HG03354 (cell line): ENCODE results near the gene YPEL1.
"Not testable (repeated sequence)": the region's sequence is repeated elsewhere in the genome, so short reads cannot be mapped to it uniquely, and the experiment has no call there.

Experiments used
- ATAC-seq: cut with Tn5 transposase; IDR thresholded peaks from one replicate; pipeline ENCODE4 v1.9.1; 2021; ENCODE audit warnings: mild to moderate bottlenecking; ENCODE audit not compliant: unreplicated experiment, poor library complexity, severe bottlenecking

The YPEL1 gene

DNA sequence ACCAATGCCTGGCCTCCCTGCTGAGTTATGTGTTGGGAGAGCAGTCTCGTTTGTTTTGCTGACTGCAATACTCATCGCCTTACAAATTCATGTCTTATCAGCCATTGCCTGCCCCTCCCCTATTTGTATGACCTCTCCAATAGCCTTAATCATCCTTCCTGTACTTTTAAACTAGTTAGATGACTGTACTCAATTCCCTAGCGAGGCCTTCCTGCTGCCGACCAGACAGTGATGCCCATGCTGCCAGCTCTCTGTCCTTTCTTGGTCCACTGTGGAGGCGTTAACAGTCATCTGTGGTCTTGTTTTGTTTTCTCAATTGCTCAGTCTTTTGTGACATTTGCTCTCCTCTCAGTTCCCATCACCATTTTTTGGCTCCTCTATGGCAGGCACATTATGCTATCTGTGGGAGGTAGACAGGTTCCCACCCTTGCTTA is 20.3 kb upstream of the YPEL1 start:
- no peak for ATAC-seq

DNA sequence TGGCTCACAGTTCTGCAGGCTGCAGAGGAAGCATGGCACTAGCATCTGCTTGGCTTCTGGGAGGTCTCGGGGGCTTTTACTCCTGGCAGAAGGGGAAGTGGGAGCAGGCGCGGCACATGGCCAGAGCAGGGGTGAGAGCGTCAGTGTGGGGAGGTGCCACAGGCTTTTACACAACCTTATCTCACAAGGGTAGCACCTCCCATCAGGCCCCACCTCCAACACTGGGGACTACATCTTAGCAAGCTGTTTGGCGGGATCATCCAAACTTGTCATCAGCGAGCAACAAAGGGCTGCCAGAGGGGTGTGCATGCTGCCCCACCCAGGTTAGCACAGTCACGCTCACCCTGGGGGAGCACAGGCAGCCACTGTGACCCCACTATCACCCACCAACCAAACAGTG is 18.9 kb upstream of the YPEL1 start:
- no peak for ATAC-seq

DNA sequence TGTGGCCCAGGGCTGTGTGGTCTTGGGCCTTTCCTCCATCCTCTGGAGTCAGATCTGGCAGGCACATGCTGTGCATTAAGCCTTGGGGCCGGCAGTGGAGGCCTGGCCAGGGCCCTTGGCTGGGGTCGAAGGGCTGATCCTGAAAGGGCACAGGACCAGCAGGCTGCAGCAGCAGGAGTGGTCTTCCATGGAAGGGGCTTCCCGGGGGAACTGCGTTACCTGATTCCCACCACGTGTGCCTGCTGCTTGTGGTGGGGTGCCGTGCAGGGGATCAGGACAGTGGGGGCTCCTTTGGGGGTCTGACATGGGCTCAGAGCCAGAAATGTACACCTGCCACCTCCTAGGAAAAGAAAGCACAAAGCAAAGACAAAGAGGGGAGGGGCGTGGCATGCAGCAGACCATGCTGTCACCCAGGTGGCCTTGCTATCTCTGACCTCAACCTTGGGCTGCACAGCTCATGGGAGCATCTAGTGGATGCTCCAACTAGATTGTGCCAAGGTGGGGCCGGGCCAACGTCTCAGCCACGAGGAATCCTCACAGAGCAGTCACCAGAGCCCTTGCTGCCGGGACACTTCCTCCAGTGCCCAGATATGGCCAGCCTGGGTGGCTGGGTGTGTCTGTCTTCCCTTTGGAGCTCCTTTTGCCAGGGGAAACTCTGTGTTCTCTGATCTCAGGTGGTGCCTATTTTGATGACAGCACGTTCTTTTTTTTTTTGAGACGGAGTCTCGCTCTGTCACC is 17.9 kb upstream of the YPEL1 start:
- ATAC-seq, result no peak

DNA sequence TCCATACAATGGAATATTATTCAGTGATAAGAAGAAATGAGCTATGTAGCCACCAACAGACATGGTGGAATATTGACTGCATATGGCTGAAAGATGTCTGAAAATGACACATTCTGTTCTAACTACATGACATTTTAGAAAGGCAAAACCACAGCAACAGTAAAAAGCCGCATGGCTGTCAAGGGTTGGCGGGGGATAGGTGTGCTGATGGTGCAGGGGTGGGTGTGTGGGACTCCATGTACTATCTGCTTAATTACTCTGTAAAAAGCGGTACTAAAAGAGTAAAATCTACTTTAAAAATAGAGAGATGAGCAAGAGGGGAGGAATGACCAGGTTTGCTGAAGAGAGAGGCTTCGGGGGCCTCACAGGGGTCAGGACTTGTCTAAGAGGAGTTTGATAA is 16.7 kb upstream of the YPEL1 start:
- no peak for ATAC-seq

DNA sequence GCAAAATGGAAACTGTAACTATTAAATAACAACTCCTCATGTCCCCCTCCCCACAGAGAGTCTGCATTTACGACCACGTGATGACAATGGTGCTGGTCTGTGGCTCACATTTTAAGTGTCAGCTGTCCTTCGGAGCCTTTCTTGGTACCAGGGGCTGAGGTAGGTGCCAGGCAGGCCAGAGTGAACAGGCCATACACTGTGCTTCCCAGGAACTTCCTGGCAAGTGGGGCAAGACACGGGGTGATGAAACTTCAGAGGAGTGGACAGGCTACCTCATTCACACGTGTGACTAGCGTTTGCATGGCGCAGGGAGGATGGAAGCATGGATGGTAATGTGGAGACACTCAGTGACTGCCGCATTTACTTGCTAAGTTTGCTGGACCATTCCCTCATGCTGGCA is 10.4 kb upstream of the YPEL1 start:
- ATAC-seq, result no peak

DNA sequence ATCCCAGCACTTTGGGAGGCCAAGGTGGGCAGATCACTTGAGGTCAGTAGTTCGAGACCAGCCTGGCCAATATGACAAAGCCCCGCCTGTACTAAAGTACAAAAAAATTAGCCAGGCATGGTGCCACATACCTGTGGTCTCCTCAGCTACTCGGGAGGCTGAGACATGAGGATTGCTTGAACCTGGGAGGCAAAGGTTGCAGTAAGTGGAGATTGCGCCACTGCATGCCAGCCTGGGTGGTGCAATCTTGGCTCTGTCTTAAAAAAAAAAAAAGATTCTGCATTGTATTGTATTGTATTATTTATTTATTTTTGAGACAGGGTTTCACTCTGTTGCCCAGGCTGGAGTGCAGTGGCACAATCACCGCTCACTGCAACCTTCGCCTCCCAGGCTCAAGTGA is 9.3 kb upstream of the YPEL1 start:
- not testable (repeated sequence) for ATAC-seq

DNA sequence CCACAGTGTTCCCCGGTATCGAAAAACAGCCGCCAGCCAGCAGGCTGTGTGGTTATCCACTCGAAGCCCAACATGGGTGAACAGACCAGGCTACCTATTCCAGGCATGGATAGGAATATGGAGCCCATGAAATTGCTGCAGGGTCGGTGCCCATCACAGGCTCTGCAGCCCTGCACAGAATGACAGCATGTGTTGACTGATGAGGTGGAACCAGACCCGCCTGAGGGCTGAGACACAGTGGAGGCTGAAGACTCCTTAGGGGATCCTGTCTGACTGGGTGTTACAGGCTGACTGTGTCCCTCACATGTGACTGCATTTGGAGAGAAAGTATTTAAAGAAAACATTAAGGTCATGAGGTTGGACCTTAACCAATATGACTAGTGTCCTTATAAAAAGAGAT is 6.2 kb upstream of the YPEL1 start:
- no peak for ATAC-seq

DNA sequence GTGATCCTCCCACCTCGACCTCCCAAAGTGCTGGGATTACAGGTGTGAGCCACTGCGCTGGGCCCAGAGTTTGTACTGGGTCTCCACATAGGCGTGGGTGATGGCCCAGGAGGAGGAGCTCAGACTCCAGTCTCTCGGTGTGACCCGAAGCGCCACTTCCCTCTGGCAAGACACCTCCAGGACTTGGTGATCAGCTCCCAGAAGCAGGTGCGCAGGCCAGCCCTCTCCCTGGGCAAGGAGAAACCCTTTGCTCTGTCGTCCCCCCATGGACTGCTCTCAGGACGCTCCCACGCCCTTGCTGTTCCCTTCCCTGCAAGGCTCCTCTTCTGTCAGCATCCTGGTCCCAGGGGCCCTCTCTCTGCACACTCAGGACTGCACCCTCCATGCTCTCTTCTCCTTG is 5.5 kb upstream of the YPEL1 start:
- ATAC-seq, result no peak

DNA sequence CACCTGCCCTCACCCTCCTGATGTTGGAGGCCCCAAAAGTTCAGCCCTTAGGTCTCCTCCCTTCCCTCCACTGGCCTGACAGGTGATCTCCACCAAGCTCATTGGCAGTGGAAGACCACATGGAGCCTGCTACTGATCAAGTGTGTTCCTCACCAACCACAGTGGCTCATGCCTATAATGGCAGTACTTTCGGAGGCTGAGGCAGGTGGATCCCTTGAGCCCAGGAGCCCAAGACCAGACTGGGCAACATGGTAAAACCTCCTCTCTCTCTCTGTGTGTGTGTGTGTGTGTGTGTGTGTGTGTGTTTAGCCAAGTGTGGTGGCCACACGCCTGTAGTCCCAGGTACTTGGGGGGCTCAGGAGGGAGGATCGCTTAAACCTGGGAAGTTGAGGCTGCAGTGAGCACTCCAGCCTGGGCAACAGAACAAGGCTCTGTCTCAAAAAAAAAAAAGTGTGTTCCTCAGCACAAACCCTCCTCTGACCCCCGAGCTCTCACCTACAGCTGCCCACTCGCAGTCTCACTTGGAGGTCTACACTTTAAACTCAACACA is 4.3 kb upstream of the YPEL1 start:
- no peak for ATAC-seq

DNA sequence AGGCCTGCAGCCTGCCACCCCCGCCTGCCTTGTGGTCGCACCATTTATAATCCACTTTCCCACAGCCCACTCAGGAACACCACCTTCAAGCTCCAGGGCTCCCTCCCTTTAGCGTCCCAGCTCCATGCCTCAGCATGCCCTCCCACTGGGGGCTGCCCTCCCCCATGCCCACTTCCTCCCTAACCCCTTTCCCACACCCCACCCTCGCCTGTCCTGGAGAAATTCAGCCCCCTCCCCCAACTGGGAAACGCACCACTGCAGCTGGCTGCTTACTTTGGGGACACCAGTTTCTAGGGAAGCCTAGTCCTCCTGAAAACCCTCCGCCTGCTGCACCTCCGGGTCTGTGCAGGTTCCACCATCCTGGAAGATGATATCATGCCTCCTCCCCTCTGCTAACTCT is 3.4 kb upstream of the YPEL1 start:
- ATAC-seq, result no peak

DNA sequence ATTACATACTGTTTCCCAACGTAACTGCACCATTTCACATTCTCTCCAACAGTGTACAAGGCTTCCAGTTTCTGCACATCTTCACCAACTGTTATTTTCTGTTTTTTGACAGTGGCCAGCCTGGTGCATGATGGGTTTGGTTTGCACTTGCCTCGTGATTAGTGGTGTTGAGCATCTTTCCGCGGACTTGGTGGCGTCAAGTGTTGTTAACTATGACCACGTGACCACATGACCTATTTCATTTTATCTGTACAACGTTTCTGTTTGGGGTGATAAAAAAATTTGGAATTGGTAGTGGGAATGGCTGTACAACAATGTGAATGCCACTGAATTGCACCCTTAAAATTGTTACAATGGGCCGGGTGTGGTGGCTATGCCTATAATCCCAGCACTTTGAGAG is 2.5 kb upstream of the YPEL1 start:
- ATAC-seq, result no peak

DNA sequence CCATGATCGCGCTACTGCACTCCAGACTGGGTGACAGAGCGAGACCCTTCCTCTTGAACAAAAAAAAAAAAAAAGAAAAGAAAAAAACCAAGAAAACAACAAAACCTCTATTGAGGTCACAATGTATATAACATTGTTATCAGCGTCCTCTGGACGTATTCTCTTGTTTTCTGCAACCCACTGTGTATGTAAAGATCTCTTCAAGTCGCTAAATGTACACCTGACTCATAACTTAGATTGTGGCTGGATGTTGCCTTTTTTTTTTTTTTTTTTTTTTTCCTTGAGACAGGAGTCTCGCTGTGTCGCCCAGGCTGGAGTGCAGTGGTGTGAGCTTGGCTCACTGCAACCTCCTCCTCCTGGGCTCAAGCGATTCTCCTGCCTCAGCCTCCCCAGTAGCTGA is 1.4 kb upstream of the YPEL1 start:
- no peak for ATAC-seq

DNA sequence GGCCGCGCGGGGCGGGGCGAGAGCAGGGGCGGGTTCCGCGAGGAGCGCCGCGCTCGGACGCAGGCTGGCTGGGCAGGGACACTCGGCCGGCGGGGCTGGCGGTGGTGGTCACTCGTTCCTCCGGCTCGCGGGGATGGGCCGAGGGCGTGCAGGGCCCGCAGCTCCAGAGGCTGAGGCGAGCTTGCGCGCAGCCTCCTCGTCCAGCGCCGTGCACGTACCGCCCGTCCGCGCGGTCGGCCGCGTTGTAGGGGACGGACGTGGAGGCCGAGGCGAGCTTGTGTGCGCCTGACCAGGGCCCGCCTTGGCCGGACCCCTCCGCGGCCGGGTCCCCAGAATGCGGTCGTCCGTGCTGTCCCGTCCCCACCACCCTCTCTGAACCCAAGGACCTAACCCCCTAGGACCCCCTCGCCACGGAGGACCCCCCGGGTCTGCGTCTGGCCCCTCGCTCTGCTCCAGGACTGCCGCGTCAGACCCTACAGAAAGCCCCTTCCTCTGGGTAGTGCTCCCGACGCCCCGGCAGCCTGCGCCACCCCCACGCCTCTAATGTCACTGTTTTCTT is 569 bp upstream of the YPEL1 start:
- ATAC-seq, result no peak

DNA sequence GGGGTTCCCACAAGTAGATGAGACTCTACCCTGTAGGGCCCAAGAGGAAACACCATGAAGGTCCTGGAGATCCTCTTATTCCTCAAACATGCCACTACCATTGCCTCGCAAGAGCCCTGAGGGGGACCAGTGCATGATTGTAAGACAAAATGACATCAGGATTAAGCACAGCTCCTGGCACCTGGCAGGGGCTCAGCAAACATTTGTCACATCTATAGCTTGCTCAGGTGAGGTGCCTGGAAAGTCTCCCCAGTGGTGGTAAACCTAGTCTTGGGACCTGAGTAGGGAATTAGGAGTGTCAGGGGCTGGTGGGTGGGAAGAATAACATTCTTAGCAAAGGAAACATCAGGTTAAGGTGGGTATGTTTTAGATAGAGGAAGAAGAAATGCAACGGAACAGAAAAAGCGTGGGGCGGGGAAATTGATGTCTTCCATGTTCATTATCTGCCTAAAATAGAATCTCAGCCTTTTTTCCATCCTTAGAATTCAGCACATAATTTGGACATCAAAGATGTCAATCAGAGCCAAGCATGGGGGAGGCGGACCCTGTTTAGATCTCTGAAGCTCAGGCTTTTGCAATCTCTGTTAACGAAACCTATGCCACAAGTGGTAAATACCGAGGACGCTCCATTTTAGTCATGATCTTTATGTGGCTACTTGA is 924 bp downstream of the YPEL1 start:
- no peak for ATAC-seq

DNA sequence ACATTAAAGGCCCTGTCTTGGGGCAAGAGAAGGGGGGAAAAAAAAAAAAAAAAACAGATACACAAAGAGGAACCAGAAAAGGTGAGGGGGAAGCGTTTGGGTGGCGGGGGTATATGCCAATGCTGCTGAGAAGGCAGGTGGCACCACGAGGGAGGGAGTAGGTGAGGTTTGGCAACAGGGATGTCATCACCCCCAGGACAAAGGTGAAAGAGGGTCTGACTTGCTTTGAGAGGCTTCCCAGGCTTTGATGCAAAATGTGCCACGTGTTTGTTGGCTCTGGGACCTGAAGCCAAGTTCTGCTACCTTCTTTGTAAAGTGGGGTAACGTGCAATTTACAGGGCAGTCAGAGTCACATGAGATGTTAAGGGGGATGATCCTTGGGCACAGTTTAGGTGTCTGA is 4.1 kb downstream of the YPEL1 start:
- ATAC-seq, result no peak

DNA sequence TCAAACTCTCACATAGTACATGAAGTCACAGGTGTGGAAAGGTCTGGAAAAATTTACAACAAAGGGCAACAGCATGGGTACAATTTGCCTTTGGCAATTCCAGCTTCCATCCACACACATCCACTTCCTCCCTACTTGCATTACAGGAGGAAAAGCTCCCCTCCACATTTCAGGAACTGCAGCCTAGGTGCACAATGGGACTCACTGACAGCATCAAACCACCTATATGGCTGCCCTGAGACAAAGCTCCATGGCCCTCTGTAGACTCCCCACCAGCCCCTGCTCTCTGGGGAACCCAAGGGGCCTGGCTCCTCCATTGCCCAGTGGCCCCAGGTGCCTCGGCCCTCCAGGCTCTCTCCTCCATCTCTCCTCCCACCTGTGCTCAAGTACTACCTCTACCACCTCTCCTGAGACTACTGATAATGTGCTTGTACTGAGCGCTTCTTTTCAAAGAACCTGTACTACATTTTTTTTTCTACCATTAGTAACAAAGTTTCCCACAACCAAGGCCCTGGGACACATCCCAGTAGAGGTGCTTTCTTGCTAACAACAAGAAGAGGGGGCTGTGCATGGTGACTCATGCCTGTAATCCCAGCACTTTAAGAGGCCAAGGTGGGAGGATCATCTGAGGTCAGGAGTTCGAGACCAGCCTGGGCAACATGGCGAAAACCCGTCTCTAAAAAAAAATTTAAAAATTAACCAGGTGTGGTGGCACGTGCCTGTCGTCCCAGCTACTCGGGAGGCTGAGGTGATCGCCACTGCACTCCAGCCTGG is 4.9 kb downstream of the YPEL1 start:
- no peak for ATAC-seq

DNA sequence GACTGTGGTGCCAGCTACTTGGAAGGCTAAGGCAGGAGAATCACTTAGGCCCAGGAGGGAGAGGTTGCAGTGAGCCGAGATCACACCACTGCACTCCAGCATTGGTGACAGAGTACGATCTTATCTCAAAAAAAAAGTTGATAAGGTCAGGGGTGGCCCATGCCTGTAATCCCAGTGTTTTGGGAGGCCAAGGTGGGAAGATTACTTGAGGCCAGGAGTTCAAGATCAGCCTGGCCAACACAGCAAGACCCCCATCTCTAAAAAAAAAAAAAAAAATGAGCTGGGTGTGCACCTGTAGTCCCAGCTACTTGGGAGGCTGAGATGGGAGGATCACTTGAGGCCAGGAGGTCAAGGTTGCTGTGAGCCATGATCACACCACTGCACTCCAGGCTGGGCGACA is 6.4 kb downstream of the YPEL1 start:
- not testable (repeated sequence) for ATAC-seq

DNA sequence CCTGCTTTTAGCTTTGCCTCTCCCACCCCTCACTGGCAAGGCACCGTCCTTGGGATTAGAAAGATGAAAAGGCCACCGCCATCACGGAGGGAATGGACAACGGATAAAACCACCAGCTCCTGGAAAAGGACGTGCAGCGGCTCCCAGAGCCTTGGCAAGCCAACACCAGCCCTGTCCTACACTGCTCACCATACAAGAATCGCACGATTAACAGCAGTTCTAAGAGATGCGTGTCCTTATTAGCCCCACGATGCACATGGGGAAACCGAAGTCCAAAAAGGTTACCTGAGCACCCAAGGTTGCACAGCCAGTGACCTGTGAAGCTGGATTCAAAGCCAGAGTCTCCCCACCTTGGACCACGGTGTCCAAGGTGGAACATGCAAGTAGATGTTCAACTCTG is 7.3 kb downstream of the YPEL1 start:
- ATAC-seq, result no peak

DNA sequence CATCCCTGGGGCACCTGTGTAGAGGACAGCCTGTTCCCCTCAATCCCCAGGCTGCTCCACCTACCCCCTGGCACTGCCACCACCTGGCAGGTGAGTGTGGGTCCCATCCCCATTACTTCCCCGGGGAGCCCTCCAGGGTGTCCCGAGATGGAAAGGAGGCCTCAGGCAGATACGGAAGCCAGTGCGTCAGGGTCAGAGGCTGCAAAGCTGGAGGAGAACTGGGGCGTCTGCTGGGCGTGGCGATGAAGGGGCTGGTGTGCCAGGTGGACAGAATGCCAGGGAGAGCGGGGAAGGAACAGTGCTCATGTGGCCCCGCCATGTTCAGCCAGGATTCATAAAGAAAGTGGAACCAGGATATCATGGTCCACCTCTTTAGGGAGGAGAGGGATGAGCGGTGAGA is 7.8 kb downstream of the YPEL1 start:
- ATAC-seq, result no peak

DNA sequence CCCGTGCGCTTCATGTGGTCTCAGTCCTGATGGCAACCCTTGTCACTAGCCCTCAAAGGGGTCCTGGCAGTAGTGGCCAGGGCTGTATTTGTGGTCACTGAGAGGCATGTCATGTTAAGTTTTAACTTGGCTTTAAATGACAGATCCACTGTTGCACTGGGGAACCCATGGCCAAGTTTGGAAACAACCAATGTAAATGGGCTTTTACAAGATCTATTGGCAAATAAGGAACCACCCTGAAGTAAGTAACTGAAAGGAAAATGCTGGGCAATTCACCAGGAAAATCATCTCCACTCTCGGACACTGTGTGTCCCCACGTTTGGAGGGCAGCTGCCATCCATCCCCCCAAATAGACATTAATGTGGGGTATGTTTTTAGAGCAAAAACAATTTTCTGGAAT is 8.4 kb downstream of the YPEL1 start:
- ATAC-seq, result no peak
